K562 (cell line): Measurements from ENCODE around the gene PSMD7. TPM values are rescaled to one million over a fixed set of nuclear protein-coding genes. Genes with fewer than 3 reads are reported as not detected.

Experiments
- CEBPG ChIP-seq, 3 experiments: fragments of 200-800 bp in 1 of 3; sonication (Bioruptor generic) in 1 of 3; sonication (generic) in 1 of 3; formaldehyde crosslinking in 1 of 3; IDR thresholded peaks in 2 of 3; conservative IDR thresholded peaks in 1 of 3; 2 replicates each; pipeline versions ENCODE4 v1.6.1 to v1.8.0; 2016 to 2022; ENCODE audit warnings: missing compliant biosample characterization in 2 of 3, missing genetic modification characterization in 2 of 3, mild to moderate bottlenecking in 1 of 3, missing genetic modification reagents in 1 of 3
- FOXK1 ChIP-seq: sonication (generic); formaldehyde crosslinking; IDR thresholded peaks from 2 replicates; pipeline ENCODE4 v1.8.0; 2022; ENCODE audit warnings: missing genetic modification reagents, mild to moderate bottlenecking, borderline replicate concordance
- KHSRP ChIP-seq: fragments of 450-650 bp; IDR thresholded peaks from 2 replicates; pipeline ENCODE4 v1.6.1; 2017
- NONO ChIP-seq, 2 experiments: fragments of 200-400 bp in 1 of 2; fragments of 450-650 bp in 1 of 2; formaldehyde crosslinking in 1 of 2; IDR thresholded peaks; 2 replicates each; pipeline ENCODE4 v1.6.1; 2017; ENCODE audit warnings: low read depth in 2 of 2, mild to moderate bottlenecking in 2 of 2, moderate library complexity in 2 of 2, low read length in 1 of 2
- RBM39 ChIP-seq: fragments of 200-400 bp; formaldehyde crosslinking; optimal IDR thresholded peaks from 2 replicates; pipeline ENCODE3; 2018; ENCODE audit warnings: low read depth, low read length
- SRSF9 ChIP-seq: fragments of 200-400 bp; formaldehyde crosslinking; IDR thresholded peaks from 2 replicates; pipeline ENCODE4 v1.6.1; 2017; ENCODE audit warnings: low read depth, low read length, borderline replicate concordance
- U2AF1 ChIP-seq: fragments of 200-400 bp; formaldehyde crosslinking; optimal IDR thresholded peaks from 2 replicates; pipeline ENCODE3; 2017; ENCODE audit warnings: mild to moderate bottlenecking, low read depth, low read length, moderate library complexity
- ZKSCAN1 ChIP-seq: fragments of 150-350 bp; IDR thresholded peaks from 2 replicates; pipeline ENCODE4 v1.6.1; 2016; ENCODE audit warnings: low read depth, low read length
- polyA plus RNA-seq, 8 experiments: library from polyadenylated mRNA; depleted of rRNA in 4 of 8; stranded (reverse) in 5 of 8; unstranded in 3 of 8; fragments of >200 nt; fragmentation: Nextera tagmentation in 2 of 8; fragmentation: Illumina TruSeq in 1 of 8; extraction: Ambion mirVana in 2 of 8; extraction: Trizol in 1 of 8; gene quantifications; 2 replicates each; pipeline versions ENCODE4 v1.2.1 to v1.2.3, GENCODE V29; 2011 to 2014; ENCODE audit warnings: inconsistent platforms in 1 of 8, missing spikeins in 1 of 8
- total RNA-seq, 7 experiments: library from RNA; depleted of rRNA in 6 of 7; stranded (reverse); fragments of >200 nt in 6 of 7; fragmentation: Illumina TruSeq in 2 of 7; extraction: Trizol in 2 of 7; gene quantifications; 2 replicates each; pipeline versions ENCODE4 v1.2.1 to v1.2.3, GENCODE V29; 2011 to 2021; ENCODE audit warnings: low replicate concordance in 1 of 7
- TF ChIP-seq, protein P1 (sequence below): fragments of 200-600 bp; sonication (generic); IDR thresholded peaks from one replicate; pipeline ENCODE4 v1.6.1; 2012; ENCODE audit warnings: mild to moderate bottlenecking, low read depth, low read length, inconsistent platforms
- TF ChIP-seq, protein P2 (sequence below): sonication (generic); formaldehyde crosslinking; IDR thresholded peaks from 2 replicates; pipeline ENCODE4 v1.8.0; 2022; ENCODE audit warnings: missing genetic modification reagents, mild to moderate bottlenecking, moderate library complexity, borderline replicate concordance
- TF ChIP-seq, protein P3 (sequence below): conservative IDR thresholded peaks from 2 replicates; pipeline ENCODE4 v1.6.1; 2011; ENCODE audit warnings: low read depth, mild to moderate bottlenecking, low read length; ENCODE audit not compliant: control insufficient read depth

PSMD7 gene
- total and polyA plus RNA-seq, 9 of the 15 experiments (the other 6 are each of a cell fraction or from before 2014, with no cell fraction given), result 100 to 226 (median 156) TPM

DNA sequence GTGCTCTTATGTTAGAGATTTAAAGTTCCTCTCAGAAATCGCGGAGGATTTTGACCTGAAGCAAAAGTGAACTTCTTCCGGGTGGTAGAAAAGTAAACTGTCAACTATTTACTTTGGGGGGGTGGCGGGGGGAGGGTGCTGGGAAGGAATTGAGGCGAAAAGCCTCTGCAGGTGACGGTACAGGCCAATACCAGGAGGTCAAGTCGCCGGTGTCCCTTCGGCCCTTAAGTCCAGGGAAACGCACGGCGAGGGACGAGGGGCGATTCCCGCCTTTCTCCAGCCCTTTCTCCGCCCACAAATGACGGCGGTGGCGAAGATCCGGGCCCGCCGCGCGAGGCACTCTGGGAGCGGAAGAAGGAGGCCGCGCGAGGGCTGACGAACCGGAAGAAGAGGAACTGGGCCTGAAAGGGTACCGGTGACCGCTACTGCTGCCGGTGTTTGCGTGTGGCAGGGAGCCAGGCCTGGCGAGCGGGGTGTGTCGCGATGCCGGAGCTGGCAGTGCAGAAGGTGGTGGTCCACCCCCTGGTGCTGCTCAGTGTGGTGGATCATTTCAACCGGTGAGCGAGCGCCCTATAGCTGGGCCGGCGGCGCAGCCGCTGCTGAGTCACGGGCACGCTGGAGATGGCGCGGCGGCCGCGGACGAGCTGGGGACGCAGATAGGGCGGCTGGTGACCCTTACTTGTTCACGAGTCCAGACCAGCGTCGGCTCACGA, at the start of gene PSMD7 (continued):
- TF ChIP-seq, protein P1, sequence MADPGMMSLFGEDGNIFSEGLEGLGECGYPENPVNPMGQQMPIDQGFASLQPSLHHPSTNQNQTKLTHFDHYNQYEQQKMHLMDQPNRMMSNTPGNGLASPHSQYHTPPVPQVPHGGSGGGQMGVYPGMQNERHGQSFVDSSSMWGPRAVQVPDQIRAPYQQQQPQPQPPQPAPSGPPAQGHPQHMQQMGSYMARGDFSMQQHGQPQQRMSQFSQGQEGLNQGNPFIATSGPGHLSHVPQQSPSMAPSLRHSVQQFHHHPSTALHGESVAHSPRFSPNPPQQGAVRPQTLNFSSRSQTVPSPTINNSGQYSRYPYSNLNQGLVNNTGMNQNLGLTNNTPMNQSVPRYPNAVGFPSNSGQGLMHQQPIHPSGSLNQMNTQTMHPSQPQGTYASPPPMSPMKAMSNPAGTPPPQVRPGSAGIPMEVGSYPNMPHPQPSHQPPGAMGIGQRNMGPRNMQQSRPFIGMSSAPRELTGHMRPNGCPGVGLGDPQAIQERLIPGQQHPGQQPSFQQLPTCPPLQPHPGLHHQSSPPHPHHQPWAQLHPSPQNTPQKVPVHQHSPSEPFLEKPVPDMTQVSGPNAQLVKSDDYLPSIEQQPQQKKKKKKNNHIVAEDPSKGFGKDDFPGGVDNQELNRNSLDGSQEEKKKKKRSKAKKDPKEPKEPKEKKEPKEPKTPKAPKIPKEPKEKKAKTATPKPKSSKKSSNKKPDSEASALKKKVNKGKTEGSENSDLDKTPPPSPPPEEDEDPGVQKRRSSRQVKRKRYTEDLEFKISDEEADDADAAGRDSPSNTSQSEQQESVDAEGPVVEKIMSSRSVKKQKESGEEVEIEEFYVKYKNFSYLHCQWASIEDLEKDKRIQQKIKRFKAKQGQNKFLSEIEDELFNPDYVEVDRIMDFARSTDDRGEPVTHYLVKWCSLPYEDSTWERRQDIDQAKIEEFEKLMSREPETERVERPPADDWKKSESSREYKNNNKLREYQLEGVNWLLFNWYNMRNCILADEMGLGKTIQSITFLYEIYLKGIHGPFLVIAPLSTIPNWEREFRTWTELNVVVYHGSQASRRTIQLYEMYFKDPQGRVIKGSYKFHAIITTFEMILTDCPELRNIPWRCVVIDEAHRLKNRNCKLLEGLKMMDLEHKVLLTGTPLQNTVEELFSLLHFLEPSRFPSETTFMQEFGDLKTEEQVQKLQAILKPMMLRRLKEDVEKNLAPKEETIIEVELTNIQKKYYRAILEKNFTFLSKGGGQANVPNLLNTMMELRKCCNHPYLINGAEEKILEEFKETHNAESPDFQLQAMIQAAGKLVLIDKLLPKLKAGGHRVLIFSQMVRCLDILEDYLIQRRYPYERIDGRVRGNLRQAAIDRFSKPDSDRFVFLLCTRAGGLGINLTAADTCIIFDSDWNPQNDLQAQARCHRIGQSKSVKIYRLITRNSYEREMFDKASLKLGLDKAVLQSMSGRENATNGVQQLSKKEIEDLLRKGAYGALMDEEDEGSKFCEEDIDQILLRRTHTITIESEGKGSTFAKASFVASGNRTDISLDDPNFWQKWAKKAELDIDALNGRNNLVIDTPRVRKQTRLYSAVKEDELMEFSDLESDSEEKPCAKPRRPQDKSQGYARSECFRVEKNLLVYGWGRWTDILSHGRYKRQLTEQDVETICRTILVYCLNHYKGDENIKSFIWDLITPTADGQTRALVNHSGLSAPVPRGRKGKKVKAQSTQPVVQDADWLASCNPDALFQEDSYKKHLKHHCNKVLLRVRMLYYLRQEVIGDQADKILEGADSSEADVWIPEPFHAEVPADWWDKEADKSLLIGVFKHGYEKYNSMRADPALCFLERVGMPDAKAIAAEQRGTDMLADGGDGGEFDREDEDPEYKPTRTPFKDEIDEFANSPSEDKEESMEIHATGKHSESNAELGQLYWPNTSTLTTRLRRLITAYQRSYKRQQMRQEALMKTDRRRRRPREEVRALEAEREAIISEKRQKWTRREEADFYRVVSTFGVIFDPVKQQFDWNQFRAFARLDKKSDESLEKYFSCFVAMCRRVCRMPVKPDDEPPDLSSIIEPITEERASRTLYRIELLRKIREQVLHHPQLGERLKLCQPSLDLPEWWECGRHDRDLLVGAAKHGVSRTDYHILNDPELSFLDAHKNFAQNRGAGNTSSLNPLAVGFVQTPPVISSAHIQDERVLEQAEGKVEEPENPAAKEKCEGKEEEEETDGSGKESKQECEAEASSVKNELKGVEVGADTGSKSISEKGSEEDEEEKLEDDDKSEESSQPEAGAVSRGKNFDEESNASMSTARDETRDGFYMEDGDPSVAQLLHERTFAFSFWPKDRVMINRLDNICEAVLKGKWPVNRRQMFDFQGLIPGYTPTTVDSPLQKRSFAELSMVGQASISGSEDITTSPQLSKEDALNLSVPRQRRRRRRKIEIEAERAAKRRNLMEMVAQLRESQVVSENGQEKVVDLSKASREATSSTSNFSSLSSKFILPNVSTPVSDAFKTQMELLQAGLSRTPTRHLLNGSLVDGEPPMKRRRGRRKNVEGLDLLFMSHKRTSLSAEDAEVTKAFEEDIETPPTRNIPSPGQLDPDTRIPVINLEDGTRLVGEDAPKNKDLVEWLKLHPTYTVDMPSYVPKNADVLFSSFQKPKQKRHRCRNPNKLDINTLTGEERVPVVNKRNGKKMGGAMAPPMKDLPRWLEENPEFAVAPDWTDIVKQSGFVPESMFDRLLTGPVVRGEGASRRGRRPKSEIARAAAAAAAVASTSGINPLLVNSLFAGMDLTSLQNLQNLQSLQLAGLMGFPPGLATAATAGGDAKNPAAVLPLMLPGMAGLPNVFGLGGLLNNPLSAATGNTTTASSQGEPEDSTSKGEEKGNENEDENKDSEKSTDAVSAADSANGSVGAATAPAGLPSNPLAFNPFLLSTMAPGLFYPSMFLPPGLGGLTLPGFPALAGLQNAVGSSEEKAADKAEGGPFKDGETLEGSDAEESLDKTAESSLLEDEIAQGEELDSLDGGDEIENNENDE, result no peak
- TF ChIP-seq, protein P2, sequence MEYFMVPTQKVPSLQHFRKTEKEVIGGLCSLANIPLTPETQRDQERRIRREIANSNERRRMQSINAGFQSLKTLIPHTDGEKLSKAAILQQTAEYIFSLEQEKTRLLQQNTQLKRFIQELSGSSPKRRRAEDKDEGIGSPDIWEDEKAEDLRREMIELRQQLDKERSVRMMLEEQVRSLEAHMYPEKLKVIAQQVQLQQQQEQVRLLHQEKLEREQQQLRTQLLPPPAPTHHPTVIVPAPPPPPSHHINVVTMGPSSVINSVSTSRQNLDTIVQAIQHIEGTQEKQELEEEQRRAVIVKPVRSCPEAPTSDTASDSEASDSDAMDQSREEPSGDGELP (CRISPR knock-in tag), result peak; percentile 87; the same call in 1 of the 2 replicates
- peak; percentile 31; the same call in 1 of the 2 replicates for TF ChIP-seq CEBPG (CRISPR knock-in tag; IDR thresholded peaks at IDR 0.05)
- TF ChIP-seq CEBPG (tag; conservative IDR thresholded peaks at IDR 0.05 in 1 of 2, IDR thresholded peaks at IDR 0.05 in 1 of 2), result no peak
- TF ChIP-seq, protein P3, sequence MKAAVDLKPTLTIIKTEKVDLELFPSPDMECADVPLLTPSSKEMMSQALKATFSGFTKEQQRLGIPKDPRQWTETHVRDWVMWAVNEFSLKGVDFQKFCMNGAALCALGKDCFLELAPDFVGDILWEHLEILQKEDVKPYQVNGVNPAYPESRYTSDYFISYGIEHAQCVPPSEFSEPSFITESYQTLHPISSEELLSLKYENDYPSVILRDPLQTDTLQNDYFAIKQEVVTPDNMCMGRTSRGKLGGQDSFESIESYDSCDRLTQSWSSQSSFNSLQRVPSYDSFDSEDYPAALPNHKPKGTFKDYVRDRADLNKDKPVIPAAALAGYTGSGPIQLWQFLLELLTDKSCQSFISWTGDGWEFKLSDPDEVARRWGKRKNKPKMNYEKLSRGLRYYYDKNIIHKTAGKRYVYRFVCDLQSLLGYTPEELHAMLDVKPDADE, result peak; percentile 78
- peak; percentile 51 for TF ChIP-seq U2AF1
- peak; percentile 18; the same call in 1 of the 2 replicates for TF ChIP-seq ZKSCAN1
- TF ChIP-seq NONO (IDR thresholded peaks at IDR 0.05; ENCODE audit: low read depth in 2 of 2, low read length in 1 of 2), result peak in 1 of 2 experiments; percentile 58; a peak in 1 of 4 replicates
- no peak for TF ChIP-seq RBM39
- TF ChIP-seq FOXK1, result no peak
- TF ChIP-seq KHSRP, result no peak
- no peak for TF ChIP-seq SRSF9
